Activated T-cell treated with anti-CD3 and anti-CD28 coated beads, Interleukin-2, amount 50 U/mL, for 24 hours (primary cell): ENCODE data around the gene SCAMP3.
"Not testable (repeated sequence)": the region's sequence is repeated elsewhere in the genome, so short reads cannot be mapped to it uniquely, and the experiment has no call there.

ENCODE experiments used
- DNase-seq: peaks from one replicate; pipeline ENCODE4 v3.0.0-alpha.2; 2020
- H3K27ac Mint-ChIP-seq: 2 replicates; pipeline ENCODE4 v1.8.0; 2020; ENCODE audit warnings: mild to moderate bottlenecking, mixed read lengths
- H3K27me3 Mint-ChIP-seq: 2 replicates; pipeline ENCODE4 v1.8.0; 2020; ENCODE audit warnings: mixed read lengths
- H3K36me3 Mint-ChIP-seq: 2 replicates; pipeline ENCODE4 v1.8.0; 2020; ENCODE audit warnings: low read depth, mixed read lengths
- H3K4me1 Mint-ChIP-seq: 2 replicates; pipeline ENCODE4 v1.8.0; 2020; ENCODE audit warnings: low read depth, mixed read lengths
- H3K4me3 Mint-ChIP-seq: 2 replicates; pipeline ENCODE4 v1.8.0; 2020; ENCODE audit warnings: mild to moderate bottlenecking, moderate library complexity, mixed read lengths
- H3K9me3 Mint-ChIP-seq: 2 replicates; pipeline ENCODE4 v1.8.0; 2020; ENCODE audit warnings: mixed read lengths

Gene SCAMP3

GRCh38 chr1:155253797-155254196, 8.4 kb downstream of the SCAMP3 start:
- Mint-ChIP-seq H3K27ac (peak overlapping the region; percentile 83), H3K36me3 (peaks cover 44% of the 10 kb centered on the region), H3K4me1 (peaks cover 48% of the 10 kb centered on the region), H3K27me3 (no peaks in the 10 kb centered on the region), H3K4me3 (peak overlapping the region; percentile 80), H3K9me3 (no peaks in the 10 kb centered on the region)
- DNase-seq: no peak

GRCh38 chr1:155253208-155253607, 9.0 kb downstream of the SCAMP3 start:
- peak overlapping the region; percentile 80 for H3K4me3 Mint-ChIP-seq
- no peak overlapping the region for H3K27ac Mint-ChIP-seq
- H3K27me3 Mint-ChIP-seq: no peaks in the 10 kb centered on the region
- H3K4me1 Mint-ChIP-seq: peaks cover 44% of the 10 kb centered on the region
- no peak for DNase-seq
- H3K36me3 Mint-ChIP-seq: peaks cover 41% of the 10 kb centered on the region
- H3K9me3 Mint-ChIP-seq: no peaks in the 10 kb centered on the region

GRCh38 chr1:155251566-155251965, 10.6 kb downstream of the SCAMP3 start:
- no peak for DNase-seq
- Mint-ChIP-seq H3K36me3 (peaks cover 39% of the 10 kb centered on the region), H3K9me3 (no peaks in the 10 kb centered on the region), H3K27ac (peak overlapping the region; percentile 65), H3K4me1 (peaks cover 39% of the 10 kb centered on the region), H3K4me3 (no peak overlapping the region), H3K27me3 (no peaks in the 10 kb centered on the region)

GRCh38 chr1:155250633-155251449, 11.3 kb downstream of the SCAMP3 start:
- Mint-ChIP-seq H3K4me1 (peaks cover 36% of the 10 kb centered on the region), H3K9me3 (no peaks in the 10 kb centered on the region), H3K27me3 (no peaks in the 10 kb centered on the region), H3K27ac (peak overlapping the region; percentile 65), H3K36me3 (peaks cover 37% of the 10 kb centered on the region), H3K4me3 (peak overlapping the region; percentile 70)
- peak; percentile 98 for DNase-seq

GRCh38 chr1:155250246-155250632, 11.9 kb downstream of the SCAMP3 start:
- peak overlapping the region; percentile 65 for H3K27ac Mint-ChIP-seq
- H3K4me1 Mint-ChIP-seq: peaks cover 33% of the 10 kb centered on the region
- peak; percentile 39 for DNase-seq
- H3K4me3 Mint-ChIP-seq: peak overlapping the region; percentile 70
- no peaks in the 10 kb centered on the region for H3K9me3 Mint-ChIP-seq
- H3K27me3 Mint-ChIP-seq: no peaks in the 10 kb centered on the region
- peaks cover 32% of the 10 kb centered on the region for H3K36me3 Mint-ChIP-seq

GRCh38 chr1:155247667-155248553, 14.2 kb downstream of the SCAMP3 start:
- Mint-ChIP-seq H3K27me3 (no peaks in the 10 kb centered on the region), H3K4me3 (no peak overlapping the region), H3K9me3 (no peaks in the 10 kb centered on the region), H3K4me1 (peaks cover 33% of the 10 kb centered on the region), H3K36me3 (peaks cover 41% of the 10 kb centered on the region), H3K27ac (no peak overlapping the region)
- no peak for DNase-seq

- Mint-ChIP-seq H3K4me1 (peaks cover 43% of the 10 kb centered on the region), H3K36me3 (peaks cover 41% of the 10 kb centered on the region)
- not testable (repeated sequence) for DNase-seq, H3K27ac Mint-ChIP-seq, H3K4me3 Mint-ChIP-seq, H3K9me3 Mint-ChIP-seq, H3K27me3 Mint-ChIP-seq
Observed at GRCh38 chr1:155246796-155247195, 15.4 kb downstream of the SCAMP3 start.

GRCh38 chr1:155245163-155245524, 17.0 kb downstream of the SCAMP3 start:
- Mint-ChIP-seq H3K4me1 (peaks cover 51% of the 10 kb centered on the region), H3K4me3 (peak overlapping the region; percentile 91), H3K36me3 (peaks cover 41% of the 10 kb centered on the region), H3K9me3 (no peaks in the 10 kb centered on the region), H3K27ac (peak overlapping the region; percentile 93), H3K27me3 (no peaks in the 10 kb centered on the region)
- no peak for DNase-seq

- no peaks in the 10 kb centered on the region for H3K9me3 Mint-ChIP-seq
- H3K4me1 Mint-ChIP-seq: peaks cover 52% of the 10 kb centered on the region
- peaks cover 41% of the 10 kb centered on the region for H3K36me3 Mint-ChIP-seq
- H3K27me3 Mint-ChIP-seq: no peaks in the 10 kb centered on the region
- DNase-seq: peak; percentile 93
- peak overlapping the region; percentile 91 for H3K4me3 Mint-ChIP-seq
- peak overlapping the region; percentile 93 for H3K27ac Mint-ChIP-seq
Observed at GRCh38 chr1:155244368-155245162, 17.6 kb downstream of the SCAMP3 start.

GRCh38 chr1:155242805-155243358, 19.3 kb downstream of the SCAMP3 start:
- Mint-ChIP-seq H3K36me3 (peaks cover 48% of the 10 kb centered on the region), H3K4me3 (peak overlapping the region; percentile 91), H3K27me3 (no peaks in the 10 kb centered on the region), H3K27ac (peak overlapping the region; percentile 93), H3K4me1 (peaks cover 54% of the 10 kb centered on the region), H3K9me3 (no peaks in the 10 kb centered on the region)
- DNase-seq: no peak

GRCh38 chr1:155241841-155242264, 20.3 kb downstream of the SCAMP3 start:
- Mint-ChIP-seq H3K27ac (peak overlapping the region; percentile 91), H3K9me3 (no peaks in the 10 kb centered on the region), H3K27me3 (no peaks in the 10 kb centered on the region), H3K36me3 (peaks cover 49% of the 10 kb centered on the region), H3K4me1 (peaks cover 54% of the 10 kb centered on the region), H3K4me3 (peak overlapping the region; percentile 79)
- no peak for DNase-seq

GRCh38 chr1:155241069-155241679, 21.0 kb downstream of the SCAMP3 start:
- Mint-ChIP-seq H3K4me1 (peaks cover 52% of the 10 kb centered on the region), H3K9me3 (no peaks in the 10 kb centered on the region), H3K27me3 (no peaks in the 10 kb centered on the region), H3K4me3 (peak overlapping the region; percentile 79), H3K36me3 (peaks cover 50% of the 10 kb centered on the region), H3K27ac (peak overlapping the region; percentile 91)
- no peak for DNase-seq

GRCh38 chr1:155236451-155236850, 25.7 kb downstream of the SCAMP3 start:
- no peak overlapping the region for H3K27ac Mint-ChIP-seq
- H3K4me3 Mint-ChIP-seq: no peak overlapping the region
- peaks cover 24% of the 10 kb centered on the region for H3K4me1 Mint-ChIP-seq
- H3K27me3 Mint-ChIP-seq: no peaks in the 10 kb centered on the region
- DNase-seq: no peak
- peaks cover 44% of the 10 kb centered on the region for H3K36me3 Mint-ChIP-seq
- no peaks in the 10 kb centered on the region for H3K9me3 Mint-ChIP-seq
